Esophagus muscularis mucosa (tissue), 3 donors: ENCODE data around the gene C5AR2.

Experiments
- EP300 ChIP-seq: sonication (generic); formaldehyde crosslinking; IDR thresholded peaks from one replicate; pipeline ENCODE4 v1.6.1; 2017; ENCODE audit warnings: antibody characterized with exemption
- TF ChIP-seq, protein P1 (sequence below), 3 experiments: fragments of 200-600 bp in 2 of 3; fragments of 450-650 bp in 1 of 3; sonication (generic) in 2 of 3; IDR thresholded peaks; one replicate each; pipeline ENCODE4 v1.5.1; 2017 to 2019; ENCODE audit warnings: antibody characterized with exemption in 3 of 3, mild to moderate bottlenecking in 2 of 3, moderate library complexity in 1 of 3

DNA sequence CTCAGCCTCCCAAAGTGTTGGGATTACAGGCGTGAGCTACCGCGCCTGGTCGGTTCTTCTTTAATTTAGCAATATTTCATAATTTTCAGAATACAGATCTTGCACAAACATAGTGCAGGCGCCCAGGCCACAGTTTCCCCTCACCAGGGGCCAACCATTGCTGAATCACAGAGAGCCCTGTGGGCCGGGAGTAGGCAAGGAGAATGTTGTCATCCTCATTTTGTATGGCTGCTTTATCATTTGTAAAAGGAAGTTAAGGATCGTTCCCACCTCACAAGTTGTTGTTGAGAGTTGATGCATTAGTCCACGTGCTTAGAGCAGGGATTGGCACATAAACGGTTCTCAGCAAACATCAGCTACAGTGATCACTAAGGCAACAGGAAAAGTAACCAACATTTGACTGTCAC is 57.2 kb downstream of the C5AR2 start:
- TF ChIP-seq EP300 = no peak
- TF ChIP-seq, protein P1, sequence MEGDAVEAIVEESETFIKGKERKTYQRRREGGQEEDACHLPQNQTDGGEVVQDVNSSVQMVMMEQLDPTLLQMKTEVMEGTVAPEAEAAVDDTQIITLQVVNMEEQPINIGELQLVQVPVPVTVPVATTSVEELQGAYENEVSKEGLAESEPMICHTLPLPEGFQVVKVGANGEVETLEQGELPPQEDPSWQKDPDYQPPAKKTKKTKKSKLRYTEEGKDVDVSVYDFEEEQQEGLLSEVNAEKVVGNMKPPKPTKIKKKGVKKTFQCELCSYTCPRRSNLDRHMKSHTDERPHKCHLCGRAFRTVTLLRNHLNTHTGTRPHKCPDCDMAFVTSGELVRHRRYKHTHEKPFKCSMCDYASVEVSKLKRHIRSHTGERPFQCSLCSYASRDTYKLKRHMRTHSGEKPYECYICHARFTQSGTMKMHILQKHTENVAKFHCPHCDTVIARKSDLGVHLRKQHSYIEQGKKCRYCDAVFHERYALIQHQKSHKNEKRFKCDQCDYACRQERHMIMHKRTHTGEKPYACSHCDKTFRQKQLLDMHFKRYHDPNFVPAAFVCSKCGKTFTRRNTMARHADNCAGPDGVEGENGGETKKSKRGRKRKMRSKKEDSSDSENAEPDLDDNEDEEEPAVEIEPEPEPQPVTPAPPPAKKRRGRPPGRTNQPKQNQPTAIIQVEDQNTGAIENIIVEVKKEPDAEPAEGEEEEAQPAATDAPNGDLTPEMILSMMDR (IDR thresholded peaks at IDR 0.05) = no peak
